Neural cell (in vitro differentiated cells): Measurements from ENCODE around the gene CDC16. TPM values are rescaled to one million over a fixed set of nuclear protein-coding genes. Genes with fewer than 3 reads are reported as not detected.

Experiments used
- H2AFZ ChIP-seq: fragments of 200-600, 300-800 bp; sonication (generic), shearing (Covaris generic); 2 replicates; pipeline ENCODE4 v1.6.0; 2014; ENCODE audit warnings: low read depth, mild to moderate bottlenecking, antibody characterized with exemption, low read length, moderate library complexity
- H3F3A ChIP-seq: fragments of 200-600 bp; shearing (Covaris generic); 2 replicates; pipeline ENCODE4 v1.6.1; 2016; ENCODE audit warnings: mild to moderate bottlenecking, moderate library complexity, mixed read lengths, antibody characterized with exemption, low read length; ENCODE audit not compliant: insufficient read depth, poor library complexity, severe bottlenecking
- H3K27ac ChIP-seq: fragments of 200-600, 300-800 bp; sonication (generic), shearing (Covaris generic); 2 replicates; pipeline ENCODE4 v1.5.1; 2014; ENCODE audit warnings: mild to moderate bottlenecking, low read length, moderate library complexity
- H3K27me3 ChIP-seq: fragments of 300-800, 200-600 bp; sonication (generic), shearing (Covaris generic); 2 replicates; pipeline ENCODE4 v1.6.0; 2014; ENCODE audit warnings: mild to moderate bottlenecking, low read depth, low read length, moderate library complexity; ENCODE audit not compliant: insufficient read depth
- H3K36me3 ChIP-seq: fragments of 300-800, 200-600 bp; sonication (generic), shearing (Covaris generic); 2 replicates; pipeline ENCODE4 v1.5.1; 2014; ENCODE audit warnings: mild to moderate bottlenecking, antibody characterized with exemption, low read length, moderate library complexity; ENCODE audit not compliant: insufficient read depth
- H3K4me2 ChIP-seq: fragments of 300-800, 200-600 bp; sonication (generic), shearing (Covaris generic); 2 replicates; pipeline ENCODE4 v1.6.0; 2014; ENCODE audit warnings: mild to moderate bottlenecking, low read length
- H3K4me3 ChIP-seq: fragments of 300-800, 200-600 bp; sonication (generic), shearing (Covaris generic); 2 replicates; pipeline ENCODE4 v1.5.1; 2014; ENCODE audit warnings: mild to moderate bottlenecking, low read length, moderate library complexity
- H3K79me2 ChIP-seq: fragments of 200-600 bp; shearing (Covaris generic); replicated peaks from 2 replicates; pipeline ENCODE4 v1.6.0; 2014; ENCODE audit warnings: mild to moderate bottlenecking, low read length, moderate library complexity; ENCODE audit not compliant: insufficient read depth
- H3K9ac ChIP-seq: fragments of 300-800, 200-600 bp; sonication (generic), shearing (Covaris generic); 2 replicates; pipeline ENCODE4 v1.6.1; 2016; ENCODE audit warnings: mild to moderate bottlenecking, low read length, mixed read lengths
- H3K9me2 ChIP-seq: fragments of 200-600 bp; shearing (Covaris generic); 2 replicates; pipeline ENCODE4 v1.6.1; 2016; ENCODE audit warnings: mild to moderate bottlenecking, low read length, mixed read lengths; ENCODE audit not compliant: insufficient read depth
- H3K9me3 ChIP-seq: fragments of 200-600, 300-800 bp; sonication (generic), shearing (Covaris generic); 2 replicates; pipeline ENCODE4 v1.6.1; 2016; ENCODE audit warnings: mild to moderate bottlenecking, mixed run types, low read length, moderate library complexity, mixed read lengths
- H4K20me1 ChIP-seq: fragments of 200-600 bp; shearing (Covaris generic); 2 replicates; pipeline ENCODE4 v1.6.1; 2016; ENCODE audit warnings: mild to moderate bottlenecking, mixed run types; ENCODE audit not compliant: insufficient read depth
- CTCF ChIP-seq: fragments of 450-650 bp; IDR thresholded peaks from 2 replicates; pipeline ENCODE4 v1.5.1; 2014; ENCODE audit warnings: antibody characterized with exemption, mild to moderate bottlenecking, moderate library complexity; ENCODE audit not compliant: poor library complexity, severe bottlenecking
- EP300 ChIP-seq: fragments of 450-650 bp; conservative IDR thresholded peaks from 2 replicates; pipeline ENCODE4 v1.6.1; 2014; ENCODE audit warnings: antibody characterized with exemption, mild to moderate bottlenecking, moderate library complexity; ENCODE audit not compliant: poor library complexity, severe bottlenecking
- EZH2 ChIP-seq: fragments of 200-600, 300-800 bp; shearing (Covaris generic), sonication (generic); IDR thresholded peaks from 2 replicates; pipeline ENCODE4 v1.6.1; 2014; ENCODE audit warnings: antibody characterized with exemption, low read length, borderline replicate concordance, mild to moderate bottlenecking; ENCODE audit not compliant: insufficient read depth, poor library complexity, severe bottlenecking
- MXI1 ChIP-seq: fragments of 450-650 bp; conservative IDR thresholded peaks from 2 replicates; pipeline ENCODE4 v1.6.1; 2014; ENCODE audit warnings: antibody characterized with exemption, mild to moderate bottlenecking; ENCODE audit not compliant: poor library complexity, severe bottlenecking
- POLR2AphosphoS5 ChIP-seq: IDR thresholded peaks from 2 replicates; pipeline ENCODE4 v1.6.1; 2012
- RAD21 ChIP-seq: fragments of 450-650 bp; conservative IDR thresholded peaks from 2 replicates; pipeline ENCODE4 v1.6.1; 2014; ENCODE audit warnings: antibody characterized with exemption, mild to moderate bottlenecking, moderate library complexity
- REST ChIP-seq: IDR thresholded peaks from 2 replicates; pipeline ENCODE4 v1.6.1; 2012; ENCODE audit warnings: borderline replicate concordance
- SMC3 ChIP-seq: fragments of 450-650 bp; conservative IDR thresholded peaks from 2 replicates; pipeline ENCODE4 v1.6.1; 2014; ENCODE audit warnings: antibody characterized with exemption, mild to moderate bottlenecking, moderate library complexity; ENCODE audit not compliant: poor library complexity
- TAF1 ChIP-seq: IDR thresholded peaks from 2 replicates; pipeline ENCODE4 v1.6.1; 2012; ENCODE audit warnings: low read depth
- polyA plus RNA-seq: library from polyadenylated mRNA; depleted of rRNA; stranded (reverse); fragments of >200 nt; gene quantifications from 2 replicates; pipeline ENCODE4 v1.2.3, GENCODE V29; 2014

The CDC16 gene
- polyA plus RNA-seq, 1 donor from 2014 or later: 78.4 TPM

GRCh38 chr13:114259374-114259773 lies 24.7 kb downstream of the CDC16 start:
- peaks cover 9% of the 10 kb centered on the region for H3K36me3 ChIP-seq
- no peak for TF ChIP-seq CTCF
- H4K20me1 ChIP-seq: no peaks in the 10 kb centered on the region

GRCh38 chr13:114259974-114260373 lies 25.3 kb downstream of the CDC16 start:
- Histone ChIP-seq H3K79me2 (no peaks in the 10 kb centered on the region), H3K36me3 (peaks cover 9% of the 10 kb centered on the region), H3K4me3 (no peak overlapping the region), H3F3A (no peaks in the 10 kb centered on the region), H2AFZ (no peak overlapping the region), H3K9me2 (no peaks in the 10 kb centered on the region), H3K27ac (no peak overlapping the region), H3K4me2 (no peak overlapping the region), H3K9ac (no peak overlapping the region), H3K9me3 (no peaks in the 10 kb centered on the region), H3K27me3 (no peaks in the 10 kb centered on the region), H4K20me1 (no peaks in the 10 kb centered on the region)
- TF ChIP-seq POLR2AphosphoS5 (no peak), EZH2 (no peak), MXI1 (no peak), TAF1 (no peak), RAD21 (no peak), CTCF (no peak), SMC3 (no peak), EP300 (no peak), REST (no peak)

More at GRCh38 chr13:114259374-114259773, 24.7 kb downstream of the CDC16 start:
- no peaks in the 10 kb centered on the region for H3F3A ChIP-seq
- no peak overlapping the region for H2AFZ ChIP-seq
- H3K79me2 ChIP-seq: no peaks in the 10 kb centered on the region
- no peaks in the 10 kb centered on the region for H3K9me2 ChIP-seq
- no peak overlapping the region for H3K9ac ChIP-seq
- no peaks in the 10 kb centered on the region for H3K9me3 ChIP-seq
- no peaks in the 10 kb centered on the region for H3K27me3 ChIP-seq
- H3K4me3 ChIP-seq: no peak overlapping the region
- no peak overlapping the region for H3K27ac ChIP-seq
- H3K4me2 ChIP-seq: no peak overlapping the region
